GM19395 (cell line): ENCODE measurements around the gene PUDP.

ENCODE experiments used
- ATAC-seq: cut with Tn5 transposase; IDR thresholded peaks from one replicate; pipeline ENCODE4 v1.9.1; 2021; ENCODE audit warnings: mild to moderate bottlenecking, moderate library complexity; ENCODE audit not compliant: unreplicated experiment

PUDP gene

GRCh38 chrX:7147413-7147977 lies 458 bp downstream of the PUDP start, which contains the start of gene STS:
Gene STS (plus strand): TSS chrX:7147712. CDS start chrX:7253200, 105,488 bp downstream.
- peak; percentile 38 for ATAC-seq

DNA sequence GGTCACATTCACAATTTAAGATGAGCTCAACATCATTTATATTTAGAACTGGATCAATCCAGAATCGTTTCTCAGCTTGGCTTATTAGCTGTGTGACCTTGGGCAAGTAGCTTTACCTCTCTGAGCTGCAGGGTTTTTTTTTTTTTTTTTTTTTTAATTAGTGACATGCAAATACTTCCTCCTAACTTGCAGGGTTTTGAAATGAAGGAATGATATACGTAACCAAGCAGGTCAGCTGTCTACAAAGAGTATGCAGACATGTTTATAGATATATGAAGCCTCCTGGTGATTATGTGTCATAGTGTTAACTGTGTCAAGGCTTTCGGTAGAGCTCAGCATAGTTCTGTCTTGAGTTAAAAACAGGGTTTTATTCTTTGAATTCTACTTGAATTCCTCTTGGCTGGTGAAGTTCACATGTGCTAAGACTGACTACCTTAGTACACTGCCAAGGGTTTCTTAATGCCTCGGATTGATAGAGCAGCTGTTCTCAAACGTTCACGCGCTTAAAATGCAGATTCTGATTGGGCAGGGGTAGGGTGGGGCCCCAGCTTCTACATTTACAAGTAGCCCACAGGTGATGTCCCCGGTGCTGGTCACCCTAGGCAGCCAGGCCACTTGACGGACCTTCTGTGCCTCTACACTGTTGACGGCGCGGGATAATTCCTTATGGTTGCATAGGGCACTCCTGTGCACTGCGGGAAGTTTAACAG lies 1.1 kb downstream of the PUDP start:
- ATAC-seq: peak; percentile 29

DNA sequence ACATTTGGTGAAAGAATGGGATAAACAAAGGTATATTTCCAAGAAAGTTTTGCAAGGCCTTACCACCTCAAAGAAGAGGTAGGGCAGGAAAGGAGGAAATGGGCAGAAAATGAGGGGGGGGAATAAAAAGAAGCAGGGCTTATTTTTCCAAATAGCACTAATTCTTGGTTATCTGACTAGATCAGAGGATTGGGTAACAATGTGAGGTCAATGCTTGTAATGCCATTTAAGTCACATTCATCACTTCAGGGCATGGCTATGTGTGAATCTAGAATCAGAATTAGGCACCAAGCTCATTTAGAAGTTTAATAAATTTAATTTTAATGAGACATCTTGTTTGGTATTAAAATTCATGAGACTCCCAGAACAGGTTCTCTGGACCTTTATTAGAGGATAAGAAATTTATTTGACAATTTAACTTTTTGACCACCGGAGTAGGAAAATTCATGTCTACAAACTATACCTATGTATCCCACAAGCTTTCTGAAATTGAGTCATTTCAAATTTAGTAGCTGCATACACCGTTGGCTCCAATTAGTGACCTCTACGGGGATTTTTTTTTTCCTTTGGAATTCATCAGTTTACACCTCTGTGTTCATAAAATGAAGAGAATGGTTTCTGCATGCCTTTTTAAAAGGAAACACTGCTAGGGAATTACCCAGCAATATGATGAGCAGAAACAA lies 1.8 kb downstream of the PUDP start:
- no peak for ATAC-seq

- no peak for ATAC-seq
Measured at GRCh38 chrX:7145454-7145853, 2.5 kb downstream of the PUDP start.

- ATAC-seq: no peak
Measured at GRCh38 chrX:7143941-7144525, 3.9 kb downstream of the PUDP start.

GRCh38 chrX:7143076-7143475 lies 4.9 kb downstream of the PUDP start:
- ATAC-seq: no peak

DNA sequence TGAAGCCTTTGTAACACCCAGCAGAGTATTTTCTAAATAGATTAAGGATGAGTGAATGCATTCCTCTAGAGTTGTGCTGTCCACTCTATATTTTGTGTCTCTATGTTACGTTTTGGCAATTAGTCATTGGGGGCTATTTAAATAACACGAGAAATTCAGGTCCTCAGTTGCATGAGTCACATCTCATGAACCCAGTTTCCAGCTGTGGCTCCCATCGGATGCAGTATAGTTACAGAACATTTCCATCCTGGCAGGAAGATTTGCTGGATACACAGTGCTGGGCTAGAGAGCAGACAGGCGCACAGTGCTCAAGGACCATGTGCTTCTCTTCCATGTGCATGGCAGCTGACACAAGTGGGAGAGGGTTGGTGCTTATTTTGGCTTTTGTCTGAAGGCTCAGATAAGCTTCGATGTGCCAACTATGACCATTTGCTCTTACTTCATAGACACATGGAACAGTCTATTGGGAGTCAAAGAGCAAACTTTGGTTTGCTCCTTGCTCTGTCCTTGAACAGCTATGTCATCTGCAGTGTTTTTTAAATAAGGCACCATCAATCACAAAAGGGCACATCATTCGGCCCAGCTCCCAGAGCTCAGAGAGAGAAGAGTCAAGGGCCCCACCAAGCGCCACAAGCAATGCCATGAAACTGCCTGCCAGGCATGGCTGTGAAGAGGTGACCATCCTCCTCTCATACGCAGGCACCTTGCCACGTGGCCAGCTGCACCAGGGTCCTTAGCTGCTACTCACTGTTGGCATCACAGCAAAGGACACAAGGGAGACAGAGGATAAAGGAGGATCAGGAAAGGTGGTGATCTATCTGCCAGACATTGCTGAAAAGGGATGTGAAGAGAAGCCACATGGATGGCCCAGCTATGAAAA lies 8.5 kb downstream of the PUDP start:
- no peak for ATAC-seq

- no peak for ATAC-seq
Measured at GRCh38 chrX:7134981-7135380, 13.0 kb downstream of the PUDP start.

DNA sequence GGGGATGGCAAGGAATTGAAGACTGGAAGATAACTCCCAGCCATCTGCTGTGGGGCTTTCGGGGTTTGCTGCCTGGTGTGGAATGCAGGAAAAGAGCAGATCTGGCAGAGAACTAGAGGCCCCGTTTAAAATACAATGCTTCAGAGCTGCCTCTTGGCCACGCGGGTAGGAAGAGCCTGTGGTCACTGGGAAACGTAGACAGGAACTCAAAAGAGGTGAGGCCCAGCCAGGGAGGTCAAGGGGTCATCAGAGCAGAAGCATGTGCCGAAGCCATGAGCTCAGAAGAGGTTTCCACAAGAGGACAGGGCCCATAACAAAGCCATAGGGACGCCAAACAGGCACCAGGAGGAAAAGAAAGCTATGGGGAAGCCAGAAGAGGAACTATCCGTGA lies 14.9 kb downstream of the PUDP start:
- ATAC-seq: peak; percentile 27

GRCh38 chrX:7132335-7133049 lies 15.5 kb downstream of the PUDP start:
- peak; percentile 85 for ATAC-seq

GRCh38 chrX:7131621-7132020 lies 16.3 kb downstream of the PUDP start:
- ATAC-seq: no peak

- ATAC-seq: no peak
Measured at GRCh38 chrX:7127056-7127455, 20.9 kb downstream of the PUDP start.

DNA sequence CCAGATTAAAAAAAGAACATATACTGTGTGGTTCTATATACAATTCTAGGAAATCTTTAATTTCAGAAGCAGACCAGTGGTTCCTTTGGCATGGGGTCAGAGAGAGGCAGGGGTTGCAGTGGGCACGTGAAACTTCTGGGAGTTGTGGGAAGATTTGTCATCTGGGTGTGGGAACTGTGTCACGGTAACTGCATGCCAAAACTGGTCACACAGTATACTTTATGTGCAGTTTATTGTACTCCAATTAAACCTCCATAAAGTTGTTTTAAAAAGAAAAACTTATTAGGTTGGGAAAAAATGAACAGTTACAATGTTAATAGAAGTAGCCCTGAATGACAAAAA lies 27.1 kb downstream of the PUDP start:
- ATAC-seq: no peak

DNA sequence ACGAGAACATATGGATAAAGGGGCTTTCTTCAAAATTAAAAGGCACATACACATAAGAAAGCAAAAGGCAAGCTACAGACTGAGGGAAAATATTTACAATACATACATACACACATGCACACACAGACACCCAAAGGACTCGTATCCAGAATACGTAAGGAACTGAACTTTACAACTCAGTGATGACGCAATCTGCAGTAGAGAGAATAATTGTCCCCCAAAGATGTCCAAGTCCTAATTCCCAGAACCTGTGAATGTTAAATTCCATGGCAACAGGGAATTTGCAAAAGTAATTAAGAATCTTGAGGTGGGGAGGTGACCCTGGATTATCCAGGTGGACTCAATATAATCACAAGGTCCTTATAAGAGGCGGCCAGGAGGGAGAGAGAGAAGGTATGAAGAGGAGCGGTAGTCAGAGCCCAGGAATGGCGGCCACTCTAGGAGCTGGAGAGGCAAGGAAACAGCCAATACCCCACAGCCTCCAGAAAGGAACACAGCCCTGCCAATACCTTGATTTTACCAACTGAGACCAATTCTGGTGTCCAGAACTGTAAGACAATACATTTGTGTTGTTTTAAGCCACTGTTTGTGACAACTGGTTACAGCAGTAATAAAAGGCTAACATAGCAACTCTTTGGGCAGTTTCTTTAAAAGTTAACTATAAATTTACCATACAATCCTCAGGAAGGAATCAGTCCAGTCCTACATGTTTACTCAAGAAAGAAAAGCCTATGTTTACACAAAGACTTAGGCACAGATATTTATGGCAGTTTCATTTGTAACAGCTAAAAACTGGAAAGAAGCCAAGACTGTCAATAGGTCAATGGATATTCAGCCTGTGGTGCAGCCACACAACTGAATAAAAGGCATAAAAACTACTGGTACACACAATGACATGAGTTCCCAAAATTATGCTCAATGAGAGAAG lies 27.7 kb downstream of the PUDP start:
- no peak for ATAC-seq

DNA sequence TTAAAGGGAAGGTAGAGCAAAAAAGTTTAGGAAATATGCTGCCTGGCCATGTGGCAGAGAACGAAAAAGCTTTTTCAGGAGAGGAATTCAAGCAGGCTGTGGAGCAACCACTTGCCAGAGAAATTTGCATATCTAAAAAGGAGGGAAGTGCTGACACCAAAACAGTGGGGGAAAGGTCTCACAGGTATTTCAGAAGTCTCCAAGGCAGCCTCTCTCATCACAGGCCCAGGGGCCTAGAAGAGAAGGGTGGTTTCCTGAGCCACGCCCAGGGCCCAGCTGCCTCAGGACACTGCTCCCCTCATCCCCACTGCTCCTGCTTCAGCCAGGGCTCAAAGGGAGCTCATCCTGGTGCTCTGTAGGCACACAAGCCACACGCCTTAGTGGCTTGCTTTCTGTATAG lies 30.4 kb downstream of the PUDP start:
- ATAC-seq: peak; percentile 40

GRCh38 chrX:7116081-7116480 lies 31.9 kb downstream of the PUDP start:
- ATAC-seq: no peak

- peak; percentile 68 for ATAC-seq
Measured at GRCh38 chrX:7115557-7115956, 32.4 kb downstream of the PUDP start.

- no peak for ATAC-seq
Measured at GRCh38 chrX:7112071-7112470, 35.9 kb downstream of the PUDP start.

GRCh38 chrX:7111518-7111917 lies 36.4 kb downstream of the PUDP start:
- no peak for ATAC-seq
